H1 (cell line): Measurements from ENCODE around the gene SLC41A1. TPM values are rescaled to one million over a fixed set of nuclear protein-coding genes. Genes with fewer than 3 reads are reported as not detected.

Experiments
- ASH2L ChIP-seq: fragments of 200-600, 300-600 bp; sonication (generic); IDR thresholded peaks from one replicate; pipeline ENCODE4 v1.7.1; 2017; ENCODE audit warnings: low read length
- ATF2 ChIP-seq: IDR thresholded peaks from 2 replicates; pipeline ENCODE4 v1.6.1; 2012; ENCODE audit warnings: low read length, inconsistent platforms
- CBX5 ChIP-seq: fragments of 300-800, 300-1000 bp; sonication (generic); IDR thresholded peaks from 2 replicates; pipeline ENCODE4 v1.7.1; 2016; ENCODE audit warnings: antibody characterized with exemption, low read length, low read depth
- CEBPB ChIP-seq: IDR thresholded peaks from 2 replicates; pipeline ENCODE4 v1.6.1; 2012; ENCODE audit warnings: low read depth, low read length
- CHD1 ChIP-seq: IDR thresholded peaks from 2 replicates; pipeline ENCODE4 v1.6.1; 2012; ENCODE audit warnings: low read depth, low read length, improper control_type of control experiment
- CREB1 ChIP-seq: IDR thresholded peaks from 2 replicates; pipeline ENCODE4 v1.6.1; 2012; ENCODE audit warnings: inconsistent platforms
- EP300 ChIP-seq, 2 experiments: IDR thresholded peaks; 1 replicate in 1 of 2; 2 replicates in 1 of 2; pipeline ENCODE4 v1.6.1; 2011 to 2012; ENCODE audit warnings: low read depth in 2 of 2, low read length in 2 of 2, mild to moderate bottlenecking in 2 of 2, borderline replicate concordance in 1 of 2, inconsistent platforms in 1 of 2, moderate library complexity in 1 of 2
- EZH2 ChIP-seq: fragments of 200-600 bp; sonication (generic); IDR thresholded peaks from 2 replicates; pipeline ENCODE4 v1.7.1; 2012; ENCODE audit warnings: low read depth, mild to moderate bottlenecking, moderate library complexity, low read length, inconsistent platforms; ENCODE audit not compliant: severe bottlenecking
- FOSL1 ChIP-seq: IDR thresholded peaks from 2 replicates; pipeline ENCODE4 v1.6.1; 2011; ENCODE audit warnings: mild to moderate bottlenecking, low read depth, low read length, moderate library complexity; ENCODE audit not compliant: insufficient read depth
- GTF2F1 ChIP-seq: IDR thresholded peaks from 2 replicates; pipeline ENCODE4 v1.6.1; 2012; ENCODE audit warnings: low read depth, low read length, improper control_type of control experiment, borderline replicate concordance
- JUN ChIP-seq: IDR thresholded peaks from 2 replicates; pipeline ENCODE4 v1.6.1; 2011; ENCODE audit warnings: low read depth, mild to moderate bottlenecking, improper control_type of control experiment, low read length
- KDM4A ChIP-seq: IDR thresholded peaks from one replicate; pipeline ENCODE4 v1.7.1; 2012; ENCODE audit warnings: low read depth, mild to moderate bottlenecking, moderate library complexity, low read length, inconsistent platforms; ENCODE audit not compliant: severe bottlenecking
- MAX ChIP-seq: IDR thresholded peaks from 2 replicates; pipeline ENCODE4 v1.6.1; 2012; ENCODE audit warnings: inconsistent platforms
- NANOG ChIP-seq: IDR thresholded peaks from 2 replicates; pipeline ENCODE4 v1.6.1; 2011; ENCODE audit warnings: low read length, low read depth, mild to moderate bottlenecking, inconsistent platforms; ENCODE audit not compliant: insufficient read depth, poor library complexity, severe bottlenecking
- PHF8 ChIP-seq: fragments of 200-600 bp; sonication (generic); conservative IDR thresholded peaks from 2 replicates; pipeline ENCODE4 v1.7.1; 2012; ENCODE audit warnings: low read depth, mild to moderate bottlenecking, inconsistent platforms, low read length, moderate library complexity
- POLR2A ChIP-seq, 2 experiments: IDR thresholded peaks; 1 replicate in 1 of 2; 2 replicates in 1 of 2; pipeline ENCODE4 v1.6.1; 2011; ENCODE audit warnings: low read depth in 2 of 2, low read length in 2 of 2, mild to moderate bottlenecking in 2 of 2; ENCODE audit errors: control extremely low read depth in 1 of 2
- RFX5 ChIP-seq: IDR thresholded peaks from 2 replicates; pipeline ENCODE4 v1.6.1; 2011; ENCODE audit warnings: low read depth, low read length, improper control_type of control experiment, borderline replicate concordance
- RXRA ChIP-seq: IDR thresholded peaks from 2 replicates; pipeline ENCODE4 v1.6.1; 2011; ENCODE audit warnings: low read depth, mild to moderate bottlenecking, low read length, moderate library complexity; ENCODE audit not compliant: insufficient read depth
- SAP30 ChIP-seq: fragments of 300-600 bp; sonication (generic); IDR thresholded peaks from 2 replicates; pipeline ENCODE4 v1.7.1; 2012; ENCODE audit warnings: low read length, moderate library complexity, mild to moderate bottlenecking, inconsistent platforms; ENCODE audit not compliant: insufficient read depth, insufficient replicate concordance
- SIN3A ChIP-seq, 2 experiments: IDR thresholded peaks in 1 of 2; conservative IDR thresholded peaks in 1 of 2; 2 replicates each; pipeline ENCODE4 v1.6.1; 2011 to 2012; ENCODE audit warnings: low read length in 2 of 2, improper control_type of control experiment in 1 of 2, low read depth in 1 of 2, mild to moderate bottlenecking in 1 of 2
- SP1 ChIP-seq: IDR thresholded peaks from 2 replicates; pipeline ENCODE4 v1.6.1; 2011; ENCODE audit warnings: low read depth, low read length
- SP4 ChIP-seq: IDR thresholded peaks from 2 replicates; pipeline ENCODE4 v1.6.1; 2012; ENCODE audit warnings: low read length, inconsistent platforms
- polyA plus RNA-seq, 7 experiments: library from polyadenylated mRNA; depleted of rRNA in 3 of 7; stranded (reverse) in 5 of 7; unstranded in 2 of 7; fragments of >200 nt in 5 of 7; fragments of 200-250 nt in 2 of 7; gene quantifications; 1 replicate in 5 of 7; 2 replicates in 1 of 7; 4 replicates in 1 of 7; pipeline versions ENCODE4 v1.2.1 to v1.2.3, GENCODE V29; 2011 to 2013; ENCODE audit warnings: missing spikeins in 2 of 7, mixed read lengths in 2 of 7
- total RNA-seq: library from RNA; stranded (reverse); fragmentation: NEBNext Ultra II Directional; extraction: Animal tissue kit (Norgen Biotek cat#: 25700); gene quantifications from 2 replicates; pipeline ENCODE4 v1.2.1, GENCODE V29; 2021

The SLC41A1 gene
- total and polyA plus RNA-seq, 2 of the 8 experiments (the other 6 are each of a cell fraction or from before 2014, with no cell fraction given) = 41.2 to 42.3 TPM

- TF ChIP-seq RFX5 (no peak), RXRA (no peak), CREB1 (peak; percentile 29; the same call in 1 of the 2 replicates), CBX5 (no peak), JUN (no peak), EZH2 (no peak), PHF8 (peak; percentile 85), NANOG (no peak), ATF2 (no peak), CHD1 (no peak), CEBPB (no peak), KDM4A (peak; percentile 95), SIN3A (conservative IDR thresholded peaks at IDR 0.05 in 1 of 2, IDR thresholded peaks at IDR 0.05 in 1 of 2; ENCODE audit: low read depth in 1 of 2, low read length in 2 of 2) (peak in 1 of 2 experiments; percentile 34; a peak in 1 of 4 replicates), POLR2A (IDR thresholded peaks at IDR 0.05; ENCODE audit: control extremely low read depth in 1 of 2, low read depth in 2 of 2, low read length in 2 of 2) (peak; percentile 50 to 92), FOSL1 (no peak; the same call in 1 of the 2 replicates), GTF2F1 (no peak), SAP30 (no peak), EP300 (IDR thresholded peaks at IDR 0.05; ENCODE audit: borderline replicate concordance in 1 of 2, low read depth in 2 of 2, low read length in 2 of 2) (no peak), SP1 (peak; percentile 90), SP4 (peak; percentile 57; the same call in 1 of the 2 replicates), MAX (peak; percentile 58; the same call in 1 of the 2 replicates), ASH2L (peak; percentile 73)
Measured at GRCh38 chr1:205812878-205813754, at the start of gene SLC41A1 (continued).
